ENCODE data around the gene SPPL2A.

DNA sequence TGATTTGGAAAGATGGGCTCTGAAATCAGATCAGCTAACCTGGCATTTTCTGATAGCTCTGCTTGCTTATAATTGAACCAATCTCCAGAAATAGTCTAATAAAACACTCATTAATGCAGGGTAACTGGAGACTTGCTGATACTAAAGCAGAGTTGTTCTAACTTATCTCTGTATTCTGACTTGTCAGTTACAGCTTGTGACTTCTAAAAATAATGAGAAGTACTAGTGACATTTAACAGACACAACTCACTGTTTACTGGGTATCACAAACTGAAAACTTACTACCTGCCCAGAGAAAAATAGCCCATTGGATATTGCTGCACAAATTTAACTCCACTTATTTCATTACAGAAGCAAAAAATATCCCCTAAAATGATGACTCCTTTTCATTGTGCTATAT lies 54.9 kb downstream of the SPPL2A start:
- TF ChIP-seq POLR2AphosphoS5 (IDR thresholded peaks at IDR 0.05) (no peak), EP300 (IDR thresholded peaks at IDR 0.05; ENCODE audit: low read depth) (no peak), POLR2A (IDR thresholded peaks at IDR 0.05) (no peak)
- TF ChIP-seq, protein P1, sequence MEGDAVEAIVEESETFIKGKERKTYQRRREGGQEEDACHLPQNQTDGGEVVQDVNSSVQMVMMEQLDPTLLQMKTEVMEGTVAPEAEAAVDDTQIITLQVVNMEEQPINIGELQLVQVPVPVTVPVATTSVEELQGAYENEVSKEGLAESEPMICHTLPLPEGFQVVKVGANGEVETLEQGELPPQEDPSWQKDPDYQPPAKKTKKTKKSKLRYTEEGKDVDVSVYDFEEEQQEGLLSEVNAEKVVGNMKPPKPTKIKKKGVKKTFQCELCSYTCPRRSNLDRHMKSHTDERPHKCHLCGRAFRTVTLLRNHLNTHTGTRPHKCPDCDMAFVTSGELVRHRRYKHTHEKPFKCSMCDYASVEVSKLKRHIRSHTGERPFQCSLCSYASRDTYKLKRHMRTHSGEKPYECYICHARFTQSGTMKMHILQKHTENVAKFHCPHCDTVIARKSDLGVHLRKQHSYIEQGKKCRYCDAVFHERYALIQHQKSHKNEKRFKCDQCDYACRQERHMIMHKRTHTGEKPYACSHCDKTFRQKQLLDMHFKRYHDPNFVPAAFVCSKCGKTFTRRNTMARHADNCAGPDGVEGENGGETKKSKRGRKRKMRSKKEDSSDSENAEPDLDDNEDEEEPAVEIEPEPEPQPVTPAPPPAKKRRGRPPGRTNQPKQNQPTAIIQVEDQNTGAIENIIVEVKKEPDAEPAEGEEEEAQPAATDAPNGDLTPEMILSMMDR (IDR thresholded peaks at IDR 0.05): no peak
